NCI-H2196 treated with DMSO at 0.1 percent for 48 hours (cell line): Measurements from ENCODE around the gene ARSB.

Experiments
- DNase-seq: peaks from one replicate; lab custom pipeline; 2025; ENCODE audit not compliant: unreplicated experiment; lab: John Stamatoyannopoulos, UW

Gene ARSB

DNA sequence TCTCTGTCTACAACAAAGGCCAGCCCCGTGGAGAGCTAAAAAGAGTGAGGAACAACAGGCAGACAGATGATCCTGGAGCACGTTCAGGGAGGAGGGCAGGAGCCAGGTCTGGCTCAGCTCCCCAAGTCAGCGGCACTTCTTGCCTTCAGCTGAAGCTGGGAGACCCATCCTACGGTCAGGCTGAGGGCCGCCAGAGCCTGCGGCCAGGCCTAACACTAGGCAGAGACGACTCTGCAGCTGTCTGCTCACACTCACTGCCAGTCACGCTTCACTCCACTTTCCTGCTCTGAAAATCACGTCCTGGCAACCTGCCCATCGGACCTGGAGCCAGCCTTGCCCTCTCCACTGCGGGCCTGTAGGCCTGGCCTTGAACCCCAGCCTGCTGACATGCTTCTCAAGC is 175.7 kb downstream of the ARSB start:
- DNase-seq = no peak

DNA sequence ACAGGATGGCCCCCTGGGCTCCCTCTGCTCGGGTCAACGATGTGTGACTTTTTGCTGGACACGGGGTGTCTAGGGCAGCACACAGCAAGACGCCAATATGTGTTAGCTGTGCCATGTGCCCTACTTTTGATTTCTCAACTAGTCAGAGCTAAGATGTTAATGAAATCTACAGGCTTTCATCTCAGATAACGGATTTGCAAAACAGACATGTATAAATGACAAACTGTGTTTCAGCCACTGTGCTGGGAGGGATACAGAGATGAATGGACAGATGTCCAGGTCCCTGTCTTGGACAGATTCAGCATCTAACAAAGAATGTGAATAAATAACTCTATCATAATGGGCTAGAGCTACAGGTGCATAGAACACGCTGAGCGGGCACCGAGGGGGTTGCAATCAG is 176.3 kb downstream of the ARSB start:
- DNase-seq = no peak

DNA sequence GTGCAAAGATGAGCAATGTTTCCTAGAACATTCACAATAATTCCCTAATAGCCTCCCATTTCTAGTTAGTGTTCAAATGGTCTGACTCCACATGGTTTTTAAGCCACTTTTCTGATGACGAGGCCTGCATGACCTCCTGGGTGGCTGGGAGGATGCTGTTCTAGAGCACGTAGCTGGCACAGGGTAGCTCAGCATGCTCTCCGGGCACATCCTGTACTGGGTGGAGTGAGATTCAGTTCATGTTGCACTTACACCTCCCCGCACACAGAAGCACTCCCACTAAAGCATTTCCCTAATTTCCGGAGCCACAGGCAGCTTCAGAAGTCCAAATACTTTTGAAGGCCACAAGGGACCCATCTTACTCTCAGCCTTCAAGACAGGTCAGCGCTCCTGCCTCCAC is 176.7 kb downstream of the ARSB start:
- DNase-seq = no peak

DNA sequence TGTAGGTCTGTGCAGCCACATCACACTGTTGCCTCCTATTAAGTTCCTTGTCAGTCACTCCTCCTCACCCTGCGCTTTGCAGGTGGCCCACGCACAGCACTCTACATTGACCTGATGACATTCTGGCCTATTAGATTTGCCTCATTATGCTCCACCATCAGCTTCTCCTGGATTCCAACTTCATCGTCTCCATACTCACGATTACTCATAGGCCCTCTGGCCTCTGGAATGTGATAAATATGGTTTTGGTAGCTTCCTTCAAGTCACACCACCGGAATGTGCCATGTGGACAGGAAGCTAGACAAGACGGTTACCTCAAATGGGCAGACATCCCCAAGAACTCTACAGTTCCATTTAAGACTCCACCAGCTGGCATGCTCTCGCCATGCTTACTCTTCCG is 178.6 kb downstream of the ARSB start:
- DNase-seq = no peak

DNA sequence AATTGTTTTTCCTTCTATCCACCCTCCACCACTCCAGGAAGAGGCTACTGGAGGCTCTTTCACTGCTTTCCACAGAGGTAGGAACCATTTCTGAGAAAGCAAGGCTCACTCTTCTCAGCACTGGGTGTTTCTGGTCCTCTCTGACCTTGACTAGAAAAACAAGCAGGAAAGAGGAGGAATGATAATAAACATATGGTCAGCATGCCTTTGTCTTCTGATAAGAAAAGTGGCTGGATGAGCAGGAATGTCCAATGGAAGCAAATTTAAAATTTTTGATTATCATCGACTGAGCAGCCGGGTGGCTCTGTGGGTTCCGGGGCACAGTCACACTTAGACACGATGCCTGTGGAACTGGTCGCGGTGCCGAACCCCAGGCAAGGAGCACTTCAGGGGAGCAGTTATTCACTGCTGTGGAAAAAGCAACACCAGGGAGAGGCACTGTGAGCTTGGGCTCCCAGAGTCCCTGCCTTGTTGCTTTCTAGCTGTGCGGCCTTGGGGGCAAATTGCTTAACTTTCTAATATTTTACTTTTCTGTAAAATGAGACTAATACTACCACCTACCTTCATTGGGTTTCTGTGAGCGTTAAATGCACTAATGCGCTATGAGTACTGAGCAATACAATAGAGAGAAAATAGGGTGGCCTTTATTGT is 179.5 kb downstream of the ARSB start:
- DNase-seq = no peak

DNA sequence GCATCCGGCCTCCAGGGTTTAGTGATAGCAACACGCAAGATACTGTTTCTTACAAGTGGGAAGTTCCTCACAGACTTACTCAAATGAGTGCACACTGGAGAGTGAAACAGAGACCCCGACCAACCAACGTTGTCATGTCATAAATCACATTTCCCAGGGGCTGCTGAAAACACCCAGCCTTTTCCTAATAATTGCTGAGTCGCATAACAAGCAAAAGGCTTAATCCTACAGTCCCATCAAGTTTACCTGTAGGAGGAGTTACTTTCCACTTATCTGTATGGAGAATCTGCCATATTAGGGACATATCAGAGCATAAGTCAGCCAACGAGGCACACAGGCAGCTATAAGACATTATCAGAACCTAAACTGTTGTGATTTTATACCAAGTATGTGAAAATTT is 180.1 kb downstream of the ARSB start:
- DNase-seq = no peak

DNA sequence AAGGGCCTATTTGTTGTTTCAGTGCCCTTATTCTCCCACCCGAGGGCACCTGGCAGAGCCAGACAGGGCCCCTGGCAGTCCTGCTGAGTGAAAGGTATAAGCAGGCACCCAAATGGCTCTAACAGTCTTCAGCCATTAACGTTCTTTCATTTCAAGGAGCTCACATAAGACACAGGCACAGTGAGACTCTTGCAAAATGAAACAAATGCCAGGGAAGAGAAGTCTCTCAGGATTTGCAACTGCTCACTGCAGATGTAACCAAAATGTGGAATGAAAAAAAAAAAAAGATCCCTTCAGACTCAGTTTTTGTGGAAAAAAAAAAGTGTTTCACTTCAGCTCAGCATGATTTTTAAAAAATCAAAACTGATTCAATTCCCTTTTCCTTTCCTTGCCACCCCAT is 181.2 kb downstream of the ARSB start:
- no peak for DNase-seq

DNA sequence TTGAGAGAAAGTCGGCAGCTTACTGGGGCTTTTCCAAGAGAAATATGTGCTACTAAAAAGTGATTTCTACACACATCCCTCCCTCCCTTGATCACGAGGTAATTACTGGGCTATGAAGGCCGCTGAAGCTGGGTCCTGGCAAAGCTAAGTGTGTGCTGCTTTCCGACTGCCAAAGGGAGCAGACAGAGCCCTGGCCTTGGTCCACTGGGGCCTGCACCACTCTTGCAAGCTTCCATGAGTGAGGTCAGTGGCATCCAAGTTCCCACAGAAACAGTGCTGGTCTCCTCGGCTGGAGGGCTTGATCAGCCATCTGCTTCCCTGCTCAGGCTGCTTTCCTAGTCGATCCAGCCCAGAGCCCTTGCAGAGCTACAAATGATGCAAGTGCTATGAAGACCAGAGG is 181.8 kb downstream of the ARSB start:
- no peak for DNase-seq

DNA sequence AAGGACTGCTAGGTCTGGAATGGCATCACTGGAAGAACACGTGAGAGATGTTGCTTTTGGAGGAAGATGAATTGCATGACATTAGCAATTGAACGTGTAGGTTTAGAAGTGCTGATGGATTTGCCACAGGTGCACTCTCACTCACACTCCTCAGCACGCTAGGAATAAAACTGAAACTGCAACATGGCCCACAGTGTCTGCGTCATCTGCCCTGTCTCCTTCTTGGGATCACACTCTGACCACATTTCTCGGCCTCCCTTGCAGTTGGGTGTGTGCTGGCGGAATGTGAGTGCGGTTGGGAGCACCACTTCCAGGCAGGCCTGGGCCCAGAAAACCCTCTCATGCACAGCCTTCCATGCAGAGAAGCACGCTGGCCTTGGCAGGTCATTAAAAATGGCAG is 183.7 kb downstream of the ARSB start:
- no peak for DNase-seq

DNA sequence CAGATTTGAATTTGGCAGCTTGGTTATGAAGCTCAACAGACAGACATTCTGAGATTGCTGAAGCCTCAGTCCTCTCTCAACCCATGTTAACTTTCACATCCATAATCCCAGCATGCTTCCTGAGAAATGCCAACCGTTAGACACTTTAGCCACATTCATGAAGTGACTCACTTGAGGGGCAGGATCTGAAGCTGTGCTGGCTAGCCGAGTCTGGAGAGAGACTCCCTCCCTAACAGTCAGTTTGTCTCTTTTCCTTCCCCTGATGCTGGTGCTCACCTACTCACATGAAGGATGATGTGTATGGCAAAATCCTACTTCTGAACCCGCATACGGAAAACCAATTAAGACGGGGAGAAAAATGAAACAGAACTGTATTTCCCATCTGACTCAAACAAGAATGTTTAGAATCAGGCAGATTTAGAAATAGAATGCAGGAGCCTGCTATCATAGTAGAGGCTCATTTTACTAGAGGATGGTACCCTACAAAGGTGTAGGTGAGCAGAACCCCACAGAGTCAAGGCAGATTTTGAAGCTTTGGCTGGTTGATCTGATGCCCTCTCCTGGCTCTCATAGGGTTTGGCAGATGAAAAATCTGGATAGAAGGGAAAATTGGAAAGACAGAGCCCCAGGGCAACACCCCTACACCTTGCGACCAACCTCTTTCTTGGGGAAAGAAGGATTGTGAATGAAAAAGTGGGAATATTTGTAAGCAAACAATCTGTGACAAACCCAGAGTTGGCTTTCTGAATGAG is 185.7 kb downstream of the ARSB start:
- no peak for DNase-seq

DNA sequence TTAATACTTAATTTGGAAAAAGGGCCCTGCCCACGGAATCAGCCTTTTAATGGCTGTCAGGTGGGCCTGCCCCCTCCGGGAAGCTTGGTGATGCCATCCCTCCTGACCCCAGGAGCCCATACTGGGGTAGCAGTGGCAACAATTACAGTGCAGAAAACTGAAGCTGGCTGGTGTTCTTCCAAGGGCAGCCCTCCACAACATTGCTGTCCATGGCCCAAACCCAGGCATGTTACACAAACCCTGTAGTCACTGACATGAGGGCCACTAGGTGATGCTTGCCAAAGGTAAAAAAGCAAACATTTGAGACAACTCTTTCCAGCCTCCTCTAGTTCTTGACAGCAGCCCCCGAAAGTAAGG is 186.5 kb downstream of the ARSB start:
- DNase-seq = no peak

DNA sequence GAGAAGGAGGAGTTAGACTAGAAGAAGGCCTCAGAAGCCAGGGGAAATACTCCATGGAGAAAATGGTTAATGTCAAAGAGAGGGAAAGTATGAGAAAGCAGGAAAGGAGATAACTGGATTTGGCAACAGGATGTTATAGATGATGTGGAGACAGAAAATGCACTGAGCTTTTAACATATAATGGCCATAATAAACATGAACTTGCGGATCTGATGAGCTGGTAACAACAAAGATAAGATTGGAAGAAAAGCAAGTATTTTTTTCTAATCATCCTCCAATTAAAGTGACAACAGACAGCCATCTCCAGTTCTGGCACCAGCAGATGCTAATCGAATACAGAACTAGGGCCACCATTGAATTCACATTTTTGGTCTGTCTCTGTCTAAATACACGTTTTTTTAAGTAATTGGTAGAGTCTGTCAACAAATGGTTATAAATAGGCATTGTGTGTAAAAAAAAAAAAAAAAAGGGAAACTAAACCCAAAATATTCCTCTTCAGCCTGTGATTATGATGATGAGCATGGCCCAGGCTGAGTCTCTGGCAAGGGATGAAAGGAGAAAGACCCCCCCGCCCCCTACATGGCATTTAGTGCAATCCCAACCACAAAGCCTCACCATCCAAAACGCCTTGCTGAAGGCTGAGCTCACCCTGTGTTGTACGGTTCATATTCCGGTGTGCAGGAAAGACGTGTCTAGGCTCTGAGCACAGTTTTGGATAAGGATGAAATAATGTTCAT is 187.0 kb downstream of the ARSB start:
- no peak for DNase-seq

DNA sequence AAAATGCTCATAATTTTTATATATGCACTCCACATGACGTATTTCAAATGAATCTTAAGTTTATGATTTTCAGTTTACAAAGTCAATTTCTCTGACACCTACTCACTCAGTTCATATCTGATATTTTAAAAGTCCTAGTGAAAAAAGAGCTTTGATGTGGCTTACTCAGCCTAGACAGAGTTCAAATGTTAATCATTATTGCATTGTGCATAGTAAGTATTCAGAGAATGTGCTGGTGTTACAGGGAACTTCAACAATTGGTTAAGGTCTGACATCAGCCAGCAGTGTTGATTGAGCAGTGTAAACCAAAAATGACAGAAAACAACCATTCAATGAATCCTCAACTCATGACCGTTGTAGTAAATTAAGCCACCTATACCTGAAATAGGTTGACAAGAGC is 189.4 kb downstream of the ARSB start:
- no peak for DNase-seq

DNA sequence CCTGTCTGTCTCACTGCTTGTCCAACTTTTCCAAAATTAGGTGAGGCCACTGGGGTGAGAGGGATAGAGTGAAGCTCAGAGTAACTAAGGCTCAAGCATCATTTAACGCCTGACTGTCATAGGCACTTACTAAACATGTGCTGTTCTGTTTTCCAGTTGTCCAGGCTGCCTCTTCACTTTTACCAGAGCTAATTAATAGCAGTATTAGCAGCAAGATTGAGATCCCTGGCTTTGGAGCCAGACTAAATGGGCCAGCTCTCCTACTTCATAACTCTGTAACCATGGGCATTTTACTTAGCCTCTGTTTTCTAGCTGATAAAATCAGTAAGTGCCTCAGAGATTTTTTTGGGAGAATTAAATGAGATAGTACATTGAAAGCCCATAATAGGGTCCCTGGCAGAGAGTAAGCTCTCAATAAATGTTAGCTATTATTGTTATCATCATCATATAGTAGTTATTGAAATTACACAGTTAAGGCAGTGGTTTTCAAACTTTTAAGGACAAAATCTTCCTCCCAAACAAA is 190.4 kb downstream of the ARSB start:
- no peak for DNase-seq

DNA sequence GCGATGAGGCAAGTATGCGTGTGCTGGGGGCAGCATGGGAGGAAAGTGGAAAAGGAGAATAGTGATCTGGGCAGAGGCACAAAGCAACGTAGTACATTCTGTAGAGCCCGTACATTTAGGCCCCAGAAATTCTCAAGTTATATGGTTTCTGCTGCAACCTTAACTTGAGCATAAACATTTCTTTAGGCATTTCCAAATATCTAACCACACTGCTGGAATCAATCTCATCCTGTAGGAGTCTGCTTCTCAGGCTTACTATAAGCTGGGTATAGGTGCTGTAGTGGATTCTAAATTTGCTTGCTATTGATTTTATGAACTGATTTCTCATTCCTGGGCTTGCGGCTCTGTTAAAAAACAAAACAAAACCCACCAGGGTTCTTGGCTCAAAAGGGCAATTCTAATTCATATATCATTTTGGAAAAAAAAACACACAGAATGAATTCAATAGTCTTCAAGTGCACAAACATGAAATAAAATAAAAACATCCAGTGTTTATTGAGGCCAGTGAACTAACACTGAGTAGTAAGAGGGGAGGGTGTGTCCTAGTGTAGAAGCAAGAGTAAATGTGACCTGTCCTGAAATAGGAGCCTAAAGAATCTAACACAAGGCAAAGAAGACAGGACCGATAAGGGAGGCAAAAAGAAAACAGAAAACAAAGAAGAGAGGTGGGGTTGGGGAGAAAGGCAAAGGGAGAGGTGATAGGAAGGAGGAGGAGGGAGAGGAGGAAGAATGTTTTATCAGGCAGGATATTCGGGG is 191.0 kb downstream of the ARSB start:
- DNase-seq = no peak

DNA sequence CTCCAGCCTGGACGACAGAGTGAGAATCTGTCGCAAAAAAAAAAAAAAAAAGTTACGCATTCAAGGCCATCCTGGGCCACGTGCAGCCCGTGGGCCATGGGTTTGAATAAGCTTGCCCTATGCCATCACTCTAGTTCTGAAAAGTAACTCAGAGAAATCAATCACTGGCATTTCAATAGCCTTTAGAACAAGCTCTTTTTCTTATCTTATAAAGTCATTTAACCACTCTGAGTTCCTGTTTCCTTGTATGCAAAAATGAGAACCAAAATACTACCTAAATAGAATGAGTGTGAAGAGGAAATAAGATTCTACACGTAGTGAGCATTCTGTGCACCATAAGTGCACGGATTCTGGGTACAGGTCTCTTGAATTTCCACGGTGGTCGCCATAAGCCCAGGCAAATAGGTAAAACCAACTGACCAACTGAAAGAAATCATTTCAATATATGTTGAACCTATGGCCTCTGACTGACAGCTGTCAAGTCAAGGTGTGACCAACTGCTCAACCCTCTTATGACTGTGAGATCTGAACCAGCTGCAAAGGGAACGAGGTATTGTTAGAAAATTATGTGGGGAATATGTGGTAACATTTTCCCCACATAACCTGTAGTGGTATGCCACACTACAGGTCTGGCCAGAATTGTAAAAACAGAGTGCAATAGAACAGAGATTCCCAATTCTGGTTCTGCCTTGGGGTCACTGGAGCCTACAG is 192.6 kb downstream of the ARSB start:
- no peak for DNase-seq

DNA sequence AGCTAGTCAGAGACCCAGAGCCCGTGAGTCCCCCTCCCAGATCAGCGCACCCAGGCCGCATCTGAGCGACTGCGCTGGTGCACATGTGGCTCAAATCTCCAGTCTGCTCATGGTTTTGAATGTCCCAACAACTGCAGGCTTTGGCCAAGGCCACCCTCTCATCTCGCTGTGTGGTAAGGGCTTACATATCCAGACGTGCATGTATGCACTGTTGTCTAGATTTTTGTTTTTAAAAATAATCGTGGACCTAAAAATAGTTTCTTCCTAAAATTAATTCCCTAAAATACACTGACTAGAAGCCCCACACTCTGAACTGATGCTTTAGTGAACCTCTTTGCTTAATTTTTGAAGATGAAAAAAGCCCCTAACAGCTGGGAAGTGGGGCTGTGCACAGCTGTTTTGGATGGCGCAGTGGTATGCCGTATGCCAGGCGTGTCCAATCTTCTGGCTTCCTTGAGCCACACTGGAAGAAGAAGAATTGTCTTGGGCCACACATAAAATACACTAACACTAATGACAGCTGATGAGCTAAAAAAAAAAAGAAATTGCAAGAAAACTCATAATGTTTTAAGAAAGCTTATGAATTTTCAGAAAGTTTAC is 193.5 kb downstream of the ARSB start:
- DNase-seq = no peak

DNA sequence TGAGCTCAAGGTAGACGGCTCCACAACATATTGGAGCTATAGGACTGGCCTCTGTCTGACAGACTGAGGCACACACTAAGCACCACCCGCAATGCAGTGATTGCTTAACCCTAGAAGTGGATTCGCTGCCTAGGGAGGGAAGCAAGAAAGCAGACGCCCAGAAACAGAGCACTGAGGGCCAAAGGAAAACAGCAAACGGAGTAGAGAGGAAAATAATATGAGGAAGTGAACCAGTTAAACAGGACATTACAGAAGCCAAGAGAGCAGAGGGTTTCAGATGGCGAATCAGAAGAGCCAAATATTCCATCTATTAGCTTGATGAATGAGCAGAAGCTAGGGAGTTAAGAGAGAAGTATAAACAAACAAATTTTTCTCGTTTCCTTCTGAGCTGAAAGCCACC is 197.3 kb downstream of the ARSB start:
- no peak for DNase-seq

DNA sequence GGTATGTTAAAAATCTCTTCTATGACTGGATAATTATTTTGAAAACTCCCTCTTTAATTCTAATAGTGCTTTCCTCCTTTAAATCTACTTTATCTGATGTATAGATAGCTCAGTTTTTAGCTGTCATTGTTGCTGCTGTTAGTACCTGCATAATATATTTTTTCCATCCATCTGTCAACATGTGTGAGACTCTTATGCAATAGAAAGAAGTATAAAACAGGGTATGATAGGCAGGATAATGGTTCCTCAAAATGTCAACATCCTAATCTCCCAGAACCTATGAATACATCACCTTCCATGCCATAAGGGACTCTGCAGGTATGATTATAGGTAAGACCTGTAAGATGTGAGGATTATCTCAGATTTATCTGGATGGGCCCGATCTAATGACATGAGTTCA is 199.7 kb downstream of the ARSB start:
- no peak for DNase-seq

DNA sequence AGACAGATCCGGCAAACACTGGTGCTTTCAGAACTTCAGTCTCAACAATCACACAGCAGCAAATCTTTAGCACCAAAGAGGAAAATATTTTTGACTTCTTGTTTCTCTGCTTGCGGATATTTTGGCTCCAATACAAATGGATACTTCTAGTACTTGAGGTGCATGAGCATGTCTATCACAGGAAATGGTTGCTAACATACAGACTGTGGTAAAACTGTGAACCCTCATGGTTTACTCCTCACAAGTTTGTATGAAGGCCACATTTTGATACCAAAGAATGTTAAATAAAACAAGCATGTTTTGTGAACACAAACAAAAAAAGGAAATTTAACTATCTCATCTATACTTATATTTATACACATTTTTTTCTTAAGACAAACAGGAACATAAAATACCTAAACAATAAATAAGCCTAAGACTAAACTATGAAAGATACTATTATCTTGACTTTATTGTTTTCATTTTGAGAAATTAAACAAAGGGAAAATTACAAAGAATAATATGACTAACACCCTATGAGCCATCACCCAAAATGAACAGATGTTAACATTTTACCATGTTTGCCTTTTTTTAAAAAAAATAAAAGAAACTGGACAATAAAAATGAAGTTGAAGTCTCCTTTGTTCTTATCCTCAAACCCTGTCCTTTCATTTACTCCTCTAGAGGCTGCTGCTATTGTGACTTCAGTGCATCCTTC is 201.5 kb downstream of the ARSB start:
- no peak for DNase-seq
